Activated CD8-positive, alpha-beta memory T cell treated with anti-CD3 and anti-CD28 coated beads for 4 hours (primary cell): ENCODE data around the gene TBCC.

Experiments
- DNase-seq, 2 donors: peaks; one replicate each; pipeline ENCODE4 v3.0.0-alpha.2; 2020; ENCODE audit warnings: low read depth in 2 of 2

TBCC gene

GRCh38 chr6:42696526-42697267 is 49.2 kb downstream of the TBCC start:
- no peak for DNase-seq

GRCh38 chr6:42694586-42694985 is 51.3 kb downstream of the TBCC start:
- no peak for DNase-seq
